Thoracic aorta (tissue), 2 donors: ENCODE results near the gene UBAC2. TPM values are rescaled to one million over a fixed set of nuclear protein-coding genes. Genes with fewer than 3 reads are reported as not detected.

Experiments
- ATAC-seq: fragments of 150-250 bp; one replicate; pipeline ENCODE4 v1.8.0; 2017; ENCODE audit warnings: low read depth; ENCODE audit not compliant: insufficient number of reproducible peaks, low FRiP score
- DNase-seq: peaks from one replicate; pipeline ENCODE4 v3.0.0-alpha.2; 2020; ENCODE audit warnings: low spot score
- H3K27ac ChIP-seq, 2 donors: fragments of 200-600 bp; sonication (generic); 1 replicate in 1 of 2; 2 replicates in 1 of 2; pipeline ENCODE4 v1.5.1; 2016; ENCODE audit warnings: mild to moderate bottlenecking in 2 of 2, moderate library complexity in 2 of 2
- H3K27me3 ChIP-seq: fragments of 200-600 bp; sonication (generic); replicated peaks from 2 replicates; pipeline ENCODE4 v1.6.0; 2016; ENCODE audit warnings: mild to moderate bottlenecking; ENCODE audit not compliant: insufficient read depth
- H3K36me3 ChIP-seq: fragments of 200-600 bp; sonication (generic); one replicate; pipeline ENCODE4 v1.5.1; 2016
- H3K4me1 ChIP-seq, 2 donors: fragments of 200-600 bp; sonication (generic); 1 replicate in 1 of 2; 2 replicates in 1 of 2; pipeline versions ENCODE4 v1.5.1 to v1.6.0; 2016; ENCODE audit warnings: low read depth in 2 of 2, mild to moderate bottlenecking in 1 of 2; ENCODE audit not compliant: control insufficient read depth in 1 of 2
- H3K4me3 ChIP-seq: fragments of 200-600 bp; sonication (generic); 2 replicates; pipeline ENCODE4 v1.5.1; 2016; ENCODE audit warnings: mild to moderate bottlenecking
- H3K9me3 ChIP-seq: fragments of 200-600 bp; sonication (generic); 2 replicates; pipeline ENCODE4 v1.5.1; 2016
- total RNA-seq, 2 donors: library from RNA; depleted of rRNA; stranded (reverse); fragments of >200 nt; gene quantifications; one replicate each; pipeline versions ENCODE4 v1.1.0 to v1.2.3, GENCODE V29; 2016
- TF ChIP-seq, protein P1 (sequence below): fragments of 200-600 bp; sonication (generic); IDR thresholded peaks from one replicate; pipeline ENCODE4 v1.5.1; 2019; ENCODE audit warnings: antibody characterized with exemption

The UBAC2 gene
- total RNA-seq, 2 donors from 2014 or later = 41.3 to 49.7 TPM

DNA sequence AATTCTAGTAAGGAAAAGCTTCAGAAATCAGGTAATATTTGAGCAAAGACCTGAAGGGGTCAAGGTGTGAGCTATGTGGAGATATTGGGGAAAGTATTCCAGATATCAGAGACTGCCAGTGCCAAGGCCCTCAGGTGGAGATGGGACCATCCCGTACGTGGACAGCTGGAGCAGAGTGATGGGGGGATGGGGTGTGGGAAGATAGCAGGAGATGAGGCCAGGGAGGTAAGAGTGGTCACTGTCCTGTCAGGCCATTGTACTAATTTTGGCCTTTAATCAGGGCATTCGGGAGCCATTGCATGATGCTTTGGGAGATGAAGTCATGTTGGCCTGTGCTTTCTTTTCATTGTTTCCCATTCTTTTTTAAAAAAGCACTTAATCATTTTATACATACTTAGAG lies 70.6 kb downstream of the UBAC2 start:
- Histone ChIP-seq H3K27me3 (no peaks in the 10 kb centered on the region), H3K9me3 (no peaks in the 10 kb centered on the region), H3K4me1 (no peaks in the 10 kb centered on the region), H3K36me3 (no peaks in the 10 kb centered on the region), H3K27ac (no peak overlapping the region), H3K4me3 (no peak overlapping the region)
- DNase-seq (no peak), ATAC-seq (no peak)
- TF ChIP-seq, protein P1, sequence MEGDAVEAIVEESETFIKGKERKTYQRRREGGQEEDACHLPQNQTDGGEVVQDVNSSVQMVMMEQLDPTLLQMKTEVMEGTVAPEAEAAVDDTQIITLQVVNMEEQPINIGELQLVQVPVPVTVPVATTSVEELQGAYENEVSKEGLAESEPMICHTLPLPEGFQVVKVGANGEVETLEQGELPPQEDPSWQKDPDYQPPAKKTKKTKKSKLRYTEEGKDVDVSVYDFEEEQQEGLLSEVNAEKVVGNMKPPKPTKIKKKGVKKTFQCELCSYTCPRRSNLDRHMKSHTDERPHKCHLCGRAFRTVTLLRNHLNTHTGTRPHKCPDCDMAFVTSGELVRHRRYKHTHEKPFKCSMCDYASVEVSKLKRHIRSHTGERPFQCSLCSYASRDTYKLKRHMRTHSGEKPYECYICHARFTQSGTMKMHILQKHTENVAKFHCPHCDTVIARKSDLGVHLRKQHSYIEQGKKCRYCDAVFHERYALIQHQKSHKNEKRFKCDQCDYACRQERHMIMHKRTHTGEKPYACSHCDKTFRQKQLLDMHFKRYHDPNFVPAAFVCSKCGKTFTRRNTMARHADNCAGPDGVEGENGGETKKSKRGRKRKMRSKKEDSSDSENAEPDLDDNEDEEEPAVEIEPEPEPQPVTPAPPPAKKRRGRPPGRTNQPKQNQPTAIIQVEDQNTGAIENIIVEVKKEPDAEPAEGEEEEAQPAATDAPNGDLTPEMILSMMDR = no peak

DNA sequence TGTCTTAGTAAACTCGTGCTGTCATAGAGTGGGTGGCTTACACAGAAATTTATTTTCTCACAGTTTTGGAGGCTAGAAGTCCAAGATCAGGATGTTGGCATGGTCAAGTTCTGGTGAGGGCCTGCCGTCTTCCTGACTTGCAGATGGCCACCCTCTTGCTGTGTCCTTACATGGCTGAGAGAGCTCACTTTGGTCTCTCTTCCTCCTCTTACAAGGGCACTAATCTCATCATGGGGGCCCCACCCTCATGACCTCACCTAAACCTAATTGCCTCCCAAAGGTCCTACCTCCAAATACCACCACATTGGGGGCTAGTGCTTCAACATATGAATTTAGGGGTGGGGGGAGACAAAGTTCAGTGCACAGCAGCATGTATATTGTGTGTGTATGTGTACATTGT lies 71.8 kb downstream of the UBAC2 start:
- no peak overlapping the region for H3K27ac ChIP-seq
- no peaks in the 10 kb centered on the region for H3K4me1 ChIP-seq
- TF ChIP-seq, protein P1 = no peak
- H3K9me3 ChIP-seq = no peaks in the 10 kb centered on the region
- no peaks in the 10 kb centered on the region for H3K27me3 ChIP-seq
- no peak for ATAC-seq
- no peak for DNase-seq
- H3K4me3 ChIP-seq = no peak overlapping the region
- no peaks in the 10 kb centered on the region for H3K36me3 ChIP-seq

DNA sequence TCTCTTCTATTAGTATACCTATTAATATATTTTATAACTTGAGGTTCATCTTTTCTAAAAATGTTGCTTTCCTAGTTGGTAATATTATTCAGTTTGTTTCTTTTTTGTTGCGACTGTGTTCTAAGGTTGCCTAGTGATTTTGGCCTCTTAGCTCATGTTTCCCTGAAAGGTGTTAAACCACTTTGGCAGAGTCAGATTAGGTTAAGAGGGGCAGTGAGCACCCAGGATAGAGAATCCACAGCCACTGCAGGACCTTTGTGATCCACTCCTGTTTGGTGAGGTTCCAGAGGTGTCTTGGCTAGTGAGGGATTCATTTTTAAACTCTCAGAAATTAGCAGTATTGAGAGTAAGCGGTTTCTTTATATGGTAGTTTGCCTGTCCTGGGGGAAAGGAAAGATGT lies 72.5 kb downstream of the UBAC2 start:
- Histone ChIP-seq H3K27ac (no peak overlapping the region), H3K4me3 (no peak overlapping the region), H3K9me3 (no peaks in the 10 kb centered on the region), H3K4me1 (no peaks in the 10 kb centered on the region), H3K36me3 (no peaks in the 10 kb centered on the region), H3K27me3 (no peaks in the 10 kb centered on the region)
- TF ChIP-seq, protein P1 = no peak
- DNase-seq = no peak
- no peak for ATAC-seq

DNA sequence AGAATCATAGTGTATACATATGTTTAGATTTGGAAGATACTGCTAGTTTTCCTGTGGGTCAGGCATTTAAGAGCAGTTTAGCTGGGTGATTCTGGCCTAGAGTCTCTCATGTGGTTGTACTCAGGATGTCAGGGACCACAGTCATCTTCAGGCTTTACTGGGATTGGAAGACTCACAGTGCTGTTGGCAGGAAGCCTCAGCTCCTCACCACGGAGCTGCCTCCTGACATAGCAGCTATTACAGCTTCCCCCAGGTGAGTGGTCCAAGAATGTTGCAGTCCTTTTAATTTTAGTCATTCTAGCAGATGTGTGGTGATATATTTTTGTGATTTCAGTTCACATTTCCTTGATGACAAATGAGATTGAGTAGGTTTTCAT lies 74.4 kb downstream of the UBAC2 start:
- Histone ChIP-seq H3K4me3 (no peak overlapping the region), H3K27ac (no peak overlapping the region), H3K27me3 (no peaks in the 10 kb centered on the region), H3K4me1 (no peaks in the 10 kb centered on the region), H3K9me3 (no peaks in the 10 kb centered on the region), H3K36me3 (no peaks in the 10 kb centered on the region)
- TF ChIP-seq, protein P1 = no peak
- ATAC-seq = no peak
- DNase-seq = no peak

DNA sequence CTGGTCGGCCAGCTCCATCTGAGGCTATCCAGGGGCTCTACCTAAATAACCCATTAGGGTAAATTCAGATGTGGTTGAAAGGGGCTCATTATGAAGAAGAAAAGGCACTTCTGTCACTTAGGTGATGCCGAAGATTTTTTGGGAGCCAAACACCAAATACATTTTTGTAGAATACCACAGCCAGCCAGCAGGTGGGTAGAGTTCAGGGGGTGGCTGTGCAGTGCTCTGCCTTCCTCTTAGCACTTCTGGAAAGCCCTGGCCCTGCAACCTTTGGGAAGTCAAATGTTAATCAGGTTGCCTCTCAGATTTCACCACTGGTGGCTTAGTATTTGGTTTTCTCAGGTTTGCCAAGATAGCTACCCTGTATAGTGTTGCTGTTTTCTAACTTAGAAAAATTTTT lies 76.1 kb downstream of the UBAC2 start:
- Histone ChIP-seq H3K36me3 (no peaks in the 10 kb centered on the region), H3K27me3 (no peaks in the 10 kb centered on the region), H3K27ac (no peak overlapping the region), H3K4me1 (peaks cover 0 to 4% of the 10 kb centered on the region in 2 donors), H3K4me3 (no peak overlapping the region), H3K9me3 (no peaks in the 10 kb centered on the region)
- ATAC-seq (no peak), DNase-seq (no peak)
- TF ChIP-seq, protein P1 = no peak
